Natural killer cell (primary cell): ENCODE results near the gene ADORA2A. TPM values are rescaled to one million over a fixed set of nuclear protein-coding genes. Genes with fewer than 3 reads are reported as not detected.

Source experiments
- ATAC-seq, 3 donors: fragments of 150-1000 bp in 2 of 3; fragments of 200-7000 bp in 1 of 3; cut with Tn5 transposase; 1 replicate in 1 of 3; 2 replicates in 2 of 3; pipeline ENCODE4 v1.10.0; 2021; ENCODE audit warnings: mild to moderate bottlenecking in 2 of 3, moderate library complexity in 2 of 3
- DNase-seq, 2 donors: peaks; one replicate each; pipeline versions ENCODE4 v3.0.0 to v3.0.0-alpha.2; 2013 to 2021; ENCODE audit warnings: mixed read lengths in 1 of 2
- H3K27ac ChIP-seq: one replicate; pipeline ENCODE4 v1.5.1; 2013; ENCODE audit warnings: mild to moderate bottlenecking, low read length
- H3K27me3 ChIP-seq: one replicate; pipeline ENCODE4 v1.6.1; 2013; ENCODE audit warnings: low read length; ENCODE audit not compliant: control insufficient read depth, insufficient read depth
- H3K36me3 ChIP-seq: one replicate; pipeline ENCODE4 v1.6.1; 2013; ENCODE audit warnings: low read length; ENCODE audit not compliant: control insufficient read depth, insufficient read depth
- H3K4me1 ChIP-seq: one replicate; pipeline ENCODE4 v1.6.1; 2013; ENCODE audit warnings: low read length; ENCODE audit not compliant: control insufficient read depth, insufficient read depth
- H3K4me3 ChIP-seq: one replicate; pipeline ENCODE4 v1.5.1; 2013; ENCODE audit warnings: low read length
- H3K9me3 ChIP-seq: one replicate; pipeline ENCODE4 v1.6.1; 2013; ENCODE audit warnings: low read length; ENCODE audit not compliant: control insufficient read depth, insufficient read depth
- H3K27ac Mint-ChIP-seq, 2 donors: one replicate each; pipeline ENCODE4 v1.8.0; 2022; ENCODE audit warnings: mild to moderate bottlenecking in 2 of 2, mixed read lengths in 2 of 2, moderate library complexity in 1 of 2
- H3K27me3 Mint-ChIP-seq, 2 donors: one replicate each; pipeline ENCODE4 v1.8.0; 2022; ENCODE audit warnings: low read depth in 2 of 2, mixed read lengths in 2 of 2
- H3K36me3 Mint-ChIP-seq: one replicate; pipeline ENCODE4 v1.8.0; 2022; ENCODE audit warnings: mixed read lengths
- H3K4me1 Mint-ChIP-seq, 2 donors: one replicate each; pipeline ENCODE4 v1.8.0; 2022; ENCODE audit warnings: mixed read lengths in 2 of 2
- H3K4me3 Mint-ChIP-seq: one replicate; pipeline ENCODE4 v1.8.0; 2022; ENCODE audit warnings: mild to moderate bottlenecking, moderate library complexity, mixed read lengths
- H3K9me3 Mint-ChIP-seq, 2 donors: one replicate each; pipeline ENCODE4 v1.8.0; 2022; ENCODE audit warnings: mixed read lengths in 2 of 2
- CTCF ChIP-seq: fragments of 200-600 bp; IDR thresholded peaks from one replicate; pipeline ENCODE4 v1.8.0; 2022; ENCODE audit warnings: antibody characterized with exemption
- WGBS: methylation state at CpG from one replicate; pipeline ENCODE4 v1.1.7; 2013; ENCODE audit warnings: missing lambda C conversion rate; ENCODE audit not compliant: insufficient coverage; 5-methylcytosine and 5-hydroxymethylcytosine counted together
- intact Hi-C: fragments of 100-400 bp; cut with micrococcal nuclease; formaldehyde crosslinking; loops from one replicate; pipeline ENCODE4 v1.14.2; 2022
- total RNA-seq, 4 donors: library from RNA; stranded (reverse); fragments of 120-200 nt in 1 of 4; gene quantifications; one replicate each; pipeline versions ENCODE4 v1.2.3 to v1.2.4, GENCODE V29; 2013 to 2022

ADORA2A gene
- total RNA-seq, 3 donors from 2014 or later (not counting 1 experiment from before 2014, with no cell fraction given): 11.0 to 15.0 (median 11.7) TPM

GRCh38 chr22:24453853-24454252, 26.5 kb downstream of the ADORA2A start:
- Histone ChIP-seq H3K27ac (no peak overlapping the region), H3K27me3 (no peaks in the 10 kb centered on the region), H3K36me3 (no peaks in the 10 kb centered on the region), H3K4me3 (no peak overlapping the region), H3K9me3 (peaks cover 3% of the 10 kb centered on the region), H3K4me1 (no peaks in the 10 kb centered on the region)
- H3K27ac Mint-ChIP-seq: no peak overlapping the region
- 83% methylated on average over 1 of the region's 1 CpG for whole genome bisulfite sequencing
- no peak for DNase-seq
- no peaks in the 10 kb centered on the region for H3K9me3 Mint-ChIP-seq
- no peaks in the 10 kb centered on the region for H3K36me3 Mint-ChIP-seq
- H3K4me3 Mint-ChIP-seq: no peak overlapping the region
- H3K27me3 Mint-ChIP-seq: no peaks in the 10 kb centered on the region
- no peak for TF ChIP-seq CTCF
- ATAC-seq: no peak
- intact Hi-C loops: no loop called here
- H3K4me1 Mint-ChIP-seq: peaks cover 0 to 6% of the 10 kb centered on the region in 2 donors

- H3K27ac ChIP-seq: no peak overlapping the region
- H3K4me1 ChIP-seq: no peaks in the 10 kb centered on the region
- Mint-ChIP-seq H3K4me3 (no peak overlapping the region), H3K27ac (no peak overlapping the region), H3K27me3 (no peaks in the 10 kb centered on the region), H3K4me1 (peaks cover 0 to 6% of the 10 kb centered on the region in 2 donors), H3K9me3 (no peaks in the 10 kb centered on the region), H3K36me3 (no peaks in the 10 kb centered on the region)
- TF ChIP-seq CTCF: no peak
- DNase-seq (no peak), ATAC-seq (no peak)
- H3K36me3 ChIP-seq: no peaks in the 10 kb centered on the region
- H3K4me3 ChIP-seq: no peak overlapping the region
- no peaks in the 10 kb centered on the region for H3K27me3 ChIP-seq
- intact Hi-C loops: no loop called here
- 82% methylated on average over 4 of the region's 4 CpGs for WGBS
- H3K9me3 ChIP-seq: peaks cover 3% of the 10 kb centered on the region
These were observed 27.6 kb downstream of the ADORA2A start for GRCh38 chr22:24455039-24455438.

GRCh38 chr22:24455751-24456426, 28.5 kb downstream of the ADORA2A start:
- no peaks in the 10 kb centered on the region for H3K4me1 ChIP-seq
- H3K27me3 ChIP-seq: no peaks in the 10 kb centered on the region
- H3K27ac ChIP-seq: no peak overlapping the region
- Mint-ChIP-seq H3K4me1 (no peaks in the 10 kb centered on the region), H3K9me3 (no peaks in the 10 kb centered on the region), H3K27ac (no peak overlapping the region), H3K36me3 (no peaks in the 10 kb centered on the region), H3K4me3 (no peak overlapping the region), H3K27me3 (no peaks in the 10 kb centered on the region)
- DNase-seq (no peak), ATAC-seq (no peak)
- H3K9me3 ChIP-seq: peaks cover 3% of the 10 kb centered on the region
- no peak for TF ChIP-seq CTCF
- H3K4me3 ChIP-seq: no peak overlapping the region
- intact Hi-C loops: no loop called here
- 73% methylated on average over 8 of the region's 9 CpGs for WGBS
- H3K36me3 ChIP-seq: no peaks in the 10 kb centered on the region

GRCh38 chr22:24457894-24458420, 30.6 kb downstream of the ADORA2A start:
- Mint-ChIP-seq H3K4me3 (no peak overlapping the region), H3K27me3 (no peaks in the 10 kb centered on the region), H3K9me3 (no peaks in the 10 kb centered on the region), H3K27ac (no peak overlapping the region), H3K36me3 (no peaks in the 10 kb centered on the region), H3K4me1 (no peaks in the 10 kb centered on the region)
- TF ChIP-seq CTCF: no peak
- Histone ChIP-seq H3K9me3 (no peaks in the 10 kb centered on the region), H3K4me3 (no peak overlapping the region), H3K27me3 (no peaks in the 10 kb centered on the region), H3K27ac (no peak overlapping the region), H3K4me1 (no peaks in the 10 kb centered on the region), H3K36me3 (no peaks in the 10 kb centered on the region)
- ATAC-seq: no peak
- DNase-seq: no peak
- intact Hi-C loops: no loop called here
- WGBS: 93% methylated on average over 3 of the region's 3 CpGs
